ENCODE measurements around the gene CHKB.
"Not testable (repeated sequence)": the region's sequence is repeated elsewhere in the genome, so short reads cannot be mapped to it uniquely, and the experiment has no call there.

The CHKB gene

DNA sequence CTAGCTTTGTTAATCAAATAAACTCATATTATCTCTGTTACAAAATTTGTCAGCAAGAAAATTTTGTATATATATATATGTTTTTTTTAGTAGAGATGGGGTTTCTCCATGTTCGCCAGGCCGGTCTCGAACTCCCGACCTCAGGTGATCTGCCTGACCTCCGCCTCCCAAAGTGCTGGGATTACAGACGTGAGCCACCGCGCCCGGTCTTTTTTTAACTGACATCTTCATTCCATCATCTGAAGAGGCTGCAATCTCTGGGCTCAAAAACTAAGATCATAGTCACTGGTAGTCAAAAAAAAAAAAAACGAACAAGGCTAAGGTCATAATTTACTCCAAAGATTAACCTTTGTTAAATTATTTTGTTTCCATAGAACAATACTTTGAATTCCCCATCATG, 42.3 kb downstream of the CHKB start:
- TF ChIP-seq, protein P1, sequence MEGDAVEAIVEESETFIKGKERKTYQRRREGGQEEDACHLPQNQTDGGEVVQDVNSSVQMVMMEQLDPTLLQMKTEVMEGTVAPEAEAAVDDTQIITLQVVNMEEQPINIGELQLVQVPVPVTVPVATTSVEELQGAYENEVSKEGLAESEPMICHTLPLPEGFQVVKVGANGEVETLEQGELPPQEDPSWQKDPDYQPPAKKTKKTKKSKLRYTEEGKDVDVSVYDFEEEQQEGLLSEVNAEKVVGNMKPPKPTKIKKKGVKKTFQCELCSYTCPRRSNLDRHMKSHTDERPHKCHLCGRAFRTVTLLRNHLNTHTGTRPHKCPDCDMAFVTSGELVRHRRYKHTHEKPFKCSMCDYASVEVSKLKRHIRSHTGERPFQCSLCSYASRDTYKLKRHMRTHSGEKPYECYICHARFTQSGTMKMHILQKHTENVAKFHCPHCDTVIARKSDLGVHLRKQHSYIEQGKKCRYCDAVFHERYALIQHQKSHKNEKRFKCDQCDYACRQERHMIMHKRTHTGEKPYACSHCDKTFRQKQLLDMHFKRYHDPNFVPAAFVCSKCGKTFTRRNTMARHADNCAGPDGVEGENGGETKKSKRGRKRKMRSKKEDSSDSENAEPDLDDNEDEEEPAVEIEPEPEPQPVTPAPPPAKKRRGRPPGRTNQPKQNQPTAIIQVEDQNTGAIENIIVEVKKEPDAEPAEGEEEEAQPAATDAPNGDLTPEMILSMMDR (IDR thresholded peaks at IDR 0.05; ENCODE audit: insufficient read depth, missing control alignments): no peak
- FAIRE-seq: no peak
- no peak for DNase-seq (ENCODE audit: insufficient read length, low spot score)

DNA sequence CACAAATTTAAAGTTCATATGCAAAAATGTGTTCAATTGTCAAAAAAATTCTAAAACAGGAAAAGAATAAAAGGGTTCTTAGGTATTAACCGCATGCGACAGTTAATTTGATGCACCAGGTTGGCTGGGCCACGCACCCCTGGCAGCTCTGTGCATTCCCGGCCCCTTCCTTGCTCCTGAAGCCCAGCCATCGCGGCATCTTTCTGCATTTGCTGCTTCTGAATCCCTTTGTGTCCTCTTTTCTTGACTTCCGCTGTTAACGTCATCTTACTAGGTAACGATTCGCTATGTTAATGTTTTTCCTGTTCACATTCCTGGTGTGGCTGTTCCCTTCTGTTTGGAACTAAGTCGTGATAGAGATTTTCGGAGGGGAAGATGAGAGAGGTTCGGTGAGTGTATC, 44.9 kb downstream of the CHKB start:
- TF ChIP-seq, protein P1 (IDR thresholded peaks at IDR 0.05; ENCODE audit: insufficient read depth, missing control alignments): no peak
- FAIRE-seq: no peak
- no peak for DNase-seq (ENCODE audit: insufficient read length, low spot score)

DNA sequence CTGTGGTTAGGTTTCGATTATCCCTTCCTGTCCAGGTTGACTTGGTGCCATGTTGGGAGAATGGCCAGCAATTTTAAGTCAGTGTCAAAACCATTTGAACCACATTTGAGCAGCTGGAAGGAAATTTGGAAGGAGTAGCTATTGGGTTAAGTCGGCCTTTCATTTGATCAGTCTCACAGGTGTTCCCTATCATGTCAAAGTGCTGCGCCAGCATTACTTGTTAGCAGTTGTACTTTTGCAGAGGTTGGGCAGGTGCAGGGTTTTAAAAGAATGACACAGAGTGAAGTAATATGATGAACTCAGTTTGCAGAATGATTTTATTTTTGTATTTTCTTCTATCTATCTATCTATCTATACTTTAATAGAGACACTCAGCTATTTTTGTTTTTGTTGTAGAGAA, 46.4 kb downstream of the CHKB start:
- TF ChIP-seq, protein P1 (IDR thresholded peaks at IDR 0.05; ENCODE audit: insufficient read depth, missing control alignments): no peak
- FAIRE-seq (no peak), DNase-seq (ENCODE audit: insufficient read length, low spot score) (no peak)

GRCh38 chr22:50535113-50535512, 47.5 kb downstream of the CHKB start:
- TF ChIP-seq, protein P1 (IDR thresholded peaks at IDR 0.05; ENCODE audit: insufficient read depth, missing control alignments): no peak
- no peak for DNase-seq (ENCODE audit: insufficient read length, low spot score)
- no peak for FAIRE-seq

- FAIRE-seq; DNase-seq (ENCODE audit: insufficient read length, low spot score): not testable (repeated sequence)
Observed at GRCh38 chr22:50533856-50534711, 48.6 kb downstream of the CHKB start.

GRCh38 chr22:50532824-50533796, 49.5 kb downstream of the CHKB start:
- TF ChIP-seq, protein P1 (IDR thresholded peaks at IDR 0.05; ENCODE audit: insufficient read depth, missing control alignments): no peak
- no peak for DNase-seq (ENCODE audit: insufficient read length, low spot score)
- no peak for FAIRE-seq

DNA sequence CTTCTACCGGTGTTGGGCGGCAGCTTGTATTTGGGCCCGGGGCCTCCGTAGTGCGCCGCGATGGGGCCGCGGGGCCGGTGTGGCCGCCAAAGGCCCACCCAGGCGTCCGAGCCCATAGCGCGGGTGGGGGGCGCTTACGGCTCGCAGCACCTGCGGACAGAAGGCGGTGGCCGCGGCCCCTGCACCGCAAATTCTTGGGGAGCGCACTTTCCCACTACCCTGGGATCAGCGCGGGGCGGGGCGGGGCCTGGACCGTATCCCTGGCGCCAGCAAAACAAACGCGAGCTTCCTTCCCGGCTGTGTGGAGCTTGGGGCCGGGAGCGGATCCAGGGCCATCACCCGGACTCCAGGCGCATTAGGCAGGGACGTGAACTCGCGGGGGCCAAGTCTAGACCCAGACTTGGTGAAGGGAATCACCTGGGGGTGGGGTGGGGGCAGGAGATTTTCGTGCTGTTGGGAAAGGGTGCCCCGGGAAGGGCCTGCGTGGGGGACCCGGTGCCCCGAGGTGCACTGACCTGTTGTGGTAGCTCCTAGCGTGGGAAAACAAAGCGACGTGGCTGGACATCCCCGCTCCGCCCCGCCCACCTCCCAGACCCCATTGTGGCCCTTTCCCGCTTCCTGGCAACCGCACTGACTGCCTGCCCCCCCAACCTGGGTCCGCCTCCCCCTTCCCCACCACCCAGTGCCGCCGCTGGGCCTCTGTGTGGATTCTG, 50.5 kb downstream of the CHKB start:
- DNase-seq (ENCODE audit: insufficient read length, low spot score): no peak
- TF ChIP-seq, protein P1 (IDR thresholded peaks at IDR 0.05; ENCODE audit: insufficient read depth, missing control alignments): no peak
- FAIRE-seq: no peak
